IMR-90 (cell line): ENCODE measurements around the gene KCNMA1. TPM values are rescaled to one million over a fixed set of nuclear protein-coding genes. Genes with fewer than 3 reads are reported as not detected.
A peak's percentile ranks its signal among the peaks of the same experiment; 100 is the strongest.

Source experiments
- ATAC-seq: fragments of 200-7000 bp; cut with Tn5 transposase; 2 replicates; pipeline ENCODE4 v1.9.1; 2020; ENCODE audit warnings: low read depth, mild to moderate bottlenecking, moderate library complexity
- BruUV-seq: library from RNA; stranded (reverse); fragments of 400-500 nt; replicated peaks from 2 replicates; lab custom pipeline; 2021; lab: Mats Ljungman, UMichigan
- CTCF ChIA-PET: fragments of 300-600 bp; formaldehyde crosslinking; extraction: SDS; loops from one replicate; lab custom pipeline; 2021; ENCODE audit warnings: antibody characterized with exemption; lab: Yijun Ruan, JAX
- POLR2A ChIA-PET: fragments of 300-600 bp; sonication (Branson Sonifier 250); formaldehyde crosslinking; loops from one replicate; lab custom pipeline; 2022; ENCODE audit warnings: antibody characterized with exemption; ENCODE audit not compliant: unreplicated experiment; lab: Charles Lee
- DNase-seq: peaks from one replicate; pipeline ENCODE4 v3.0.0; 2013
- H2AFZ ChIP-seq: replicated peaks from 2 replicates; pipeline ENCODE3; 2013; ENCODE audit warnings: low read length, mild to moderate bottlenecking; ENCODE audit not compliant: poor library complexity
- H2AK5ac ChIP-seq: 2 replicates; pipeline ENCODE4 v1.6.1; 2013; ENCODE audit warnings: low read depth, low read length, inconsistent platforms
- H2AK9ac ChIP-seq: replicated peaks from 2 replicates; pipeline ENCODE3; 2013; ENCODE audit warnings: mild to moderate bottlenecking, low read depth, low read length, moderate library complexity; ENCODE audit not compliant: poor library complexity
- H2BK120ac ChIP-seq: 2 replicates; pipeline ENCODE4 v1.6.1; 2013; ENCODE audit warnings: low read depth, low read length, inconsistent platforms
- H2BK15ac ChIP-seq: 3 replicates; pipeline ENCODE4 v1.6.1; 2013; ENCODE audit warnings: low read depth, low read length, inconsistent platforms
- H2BK20ac ChIP-seq: 2 replicates; pipeline ENCODE4 v1.6.1; 2013; ENCODE audit warnings: low read depth, mild to moderate bottlenecking, inconsistent platforms, low read length, moderate library complexity
- H2BK5ac ChIP-seq: 2 replicates; pipeline ENCODE4 v1.6.1; 2013; ENCODE audit warnings: mild to moderate bottlenecking, low read depth, low read length, inconsistent platforms; ENCODE audit not compliant: poor library complexity, severe bottlenecking
- H3K14ac ChIP-seq: replicated peaks from 2 replicates; pipeline ENCODE4 v1.6.1; 2013; ENCODE audit warnings: low read depth, low read length, inconsistent platforms
- H3K18ac ChIP-seq: 2 replicates; pipeline ENCODE4 v1.6.1; 2013; ENCODE audit warnings: low read depth, low read length, control low read depth
- H3K23ac ChIP-seq: 2 replicates; pipeline ENCODE4 v1.6.1; 2013; ENCODE audit warnings: low read depth, low read length, inconsistent platforms
- H3K27ac ChIP-seq: 2 replicates; pipeline ENCODE4 v1.5.1; 2013; ENCODE audit warnings: mild to moderate bottlenecking, control low read depth, low read length; ENCODE audit not compliant: insufficient read depth
- H3K27me3 ChIP-seq: 2 replicates; pipeline ENCODE4 v1.6.1; 2013; ENCODE audit warnings: low read length; ENCODE audit not compliant: control insufficient read depth, insufficient read depth
- H3K36me3 ChIP-seq: 2 replicates; pipeline ENCODE4 v1.6.1; 2013; ENCODE audit warnings: low read length, mixed read lengths; ENCODE audit not compliant: control insufficient read depth, insufficient read depth
- H3K4ac ChIP-seq: 2 replicates; pipeline ENCODE4 v1.6.1; 2013; ENCODE audit warnings: low read depth, low read length, inconsistent platforms
- H3K4me1 ChIP-seq: 2 replicates; pipeline ENCODE4 v1.6.1; 2013; ENCODE audit warnings: low read length, mixed read lengths; ENCODE audit not compliant: control insufficient read depth, insufficient read depth
- H3K4me2 ChIP-seq: 2 replicates; pipeline ENCODE4 v1.6.1; 2013; ENCODE audit warnings: low read depth, mild to moderate bottlenecking, control low read depth, low read length, moderate library complexity
- H3K4me3 ChIP-seq: 2 replicates; pipeline ENCODE4 v1.5.1; 2013; ENCODE audit warnings: low read depth, mild to moderate bottlenecking, control low read depth, low read length, moderate library complexity; ENCODE audit not compliant: insufficient read depth
- H3K56ac ChIP-seq: 2 replicates; pipeline ENCODE4 v1.6.1; 2013; ENCODE audit warnings: low read length, inconsistent platforms; ENCODE audit not compliant: insufficient read depth; ENCODE audit errors: extremely low read depth
- H3K79me1 ChIP-seq, 2 experiments: 2 replicates each; pipeline ENCODE4 v1.6.1; 2013; ENCODE audit warnings: low read length in 2 of 2, inconsistent platforms in 1 of 2, low read depth in 1 of 2
- H3K9ac ChIP-seq: 2 replicates; pipeline ENCODE4 v1.6.1; 2013; ENCODE audit warnings: low read depth, low read length, control low read depth
- H3K9me1 ChIP-seq: 2 replicates; pipeline ENCODE4 v1.6.1; 2013; ENCODE audit warnings: low read length, inconsistent platforms; ENCODE audit not compliant: insufficient read depth
- H3K9me3 ChIP-seq: 2 replicates; pipeline ENCODE4 v1.6.1; 2013; ENCODE audit warnings: low read length; ENCODE audit not compliant: control insufficient read depth, insufficient read depth
- H4K20me1 ChIP-seq: 2 replicates; pipeline ENCODE4 v1.6.1; 2013; ENCODE audit warnings: low read length, inconsistent platforms; ENCODE audit not compliant: insufficient read depth
- H4K5ac ChIP-seq: 2 replicates; pipeline ENCODE4 v1.6.1; 2013; ENCODE audit warnings: mild to moderate bottlenecking, low read depth, low read length, control low read depth
- H4K8ac ChIP-seq, 2 experiments: 2 replicates each; pipeline ENCODE4 v1.6.1; 2013; ENCODE audit warnings: low read depth in 2 of 2, low read length in 2 of 2, control low read depth in 1 of 2, inconsistent platforms in 1 of 2
- H4K91ac ChIP-seq: 2 replicates; pipeline ENCODE4 v1.6.1; 2013; ENCODE audit warnings: low read depth, low read length, inconsistent platforms; ENCODE audit not compliant: insufficient read depth
- BHLHE40 ChIP-seq: fragments of 150-350 bp; IDR thresholded peaks from 2 replicates; pipeline ENCODE4 v1.6.1; 2016; ENCODE audit warnings: mild to moderate bottlenecking, low read depth, low read length
- CEBPB ChIP-seq: IDR thresholded peaks from 2 replicates; pipeline ENCODE4 v1.6.1; 2012; ENCODE audit warnings: low read depth, low read length, improper control_type of control experiment
- SMC3 ChIP-seq: fragments of 150-350 bp; IDR thresholded peaks from 2 replicates; pipeline ENCODE4 v1.6.1; 2016; ENCODE audit warnings: low read depth, mild to moderate bottlenecking, antibody characterized with exemption, low read length, moderate library complexity
- WGBS, 2 experiments: methylation state at CpG; one replicate each; pipeline versions ENCODE4 v1.1.5 to v1.1.7; 2013; ENCODE audit warnings: missing lambda C conversion rate in 2 of 2; ENCODE audit not compliant: insufficient read length in 1 of 2; ENCODE audit errors: extremely low coverage in 2 of 2; 5-methylcytosine and 5-hydroxymethylcytosine counted together
- dilution Hi-C: fragments of 300-500 bp; cut with HindIII; formaldehyde crosslinking; loops from one replicate; pipeline ENCODE4 v1.14.3; 2018; ENCODE audit warnings: low sequenced_read_pairs; ENCODE audit not compliant: unreplicated experiment
- in situ Hi-C: fragments of 300-500 bp; cut with MboI; formaldehyde crosslinking; loops from 3 replicates; pipeline ENCODE4 v1.14.3; 2019; ENCODE audit warnings: low sequenced_read_pairs, inconsistent platforms, mixed read lengths
- intact Hi-C: fragments of 100-400 bp; cut with micrococcal nuclease; formaldehyde crosslinking; loops from 2 replicates; pipeline ENCODE4 v1.10.0; 2022
- polyA plus RNA-seq, 3 experiments: library from polyadenylated mRNA; depleted of rRNA; stranded (reverse); fragments of >200 nt; gene quantifications; 2 replicates each; pipeline ENCODE4 v1.2.3, GENCODE V29; 2012; ENCODE audit warnings: low replicate concordance in 1 of 3
- total RNA-seq: library from RNA; depleted of rRNA; stranded (reverse); fragments of >200 nt; gene quantifications from 2 replicates; pipeline ENCODE4 v1.2.3, GENCODE V29; 2012
- TF ChIP-seq, protein P1 (sequence below): fragments of 150-350 bp; IDR thresholded peaks from 2 replicates; pipeline ENCODE4 v1.6.1; 2016; ENCODE audit warnings: low read depth, mild to moderate bottlenecking, low read length, moderate library complexity, borderline replicate concordance
- TF ChIP-seq, protein P2 (sequence below): conservative IDR thresholded peaks from 2 replicates; pipeline ENCODE4 v1.5.1; 2012; ENCODE audit warnings: mild to moderate bottlenecking, low read depth, low read length, improper control_type of control experiment

Gene KCNMA1
- total and polyA plus RNA-seq, 2 of the 4 experiments (the other 2 are of a cell fraction): 25.6 to 29.6 TPM

DNA sequence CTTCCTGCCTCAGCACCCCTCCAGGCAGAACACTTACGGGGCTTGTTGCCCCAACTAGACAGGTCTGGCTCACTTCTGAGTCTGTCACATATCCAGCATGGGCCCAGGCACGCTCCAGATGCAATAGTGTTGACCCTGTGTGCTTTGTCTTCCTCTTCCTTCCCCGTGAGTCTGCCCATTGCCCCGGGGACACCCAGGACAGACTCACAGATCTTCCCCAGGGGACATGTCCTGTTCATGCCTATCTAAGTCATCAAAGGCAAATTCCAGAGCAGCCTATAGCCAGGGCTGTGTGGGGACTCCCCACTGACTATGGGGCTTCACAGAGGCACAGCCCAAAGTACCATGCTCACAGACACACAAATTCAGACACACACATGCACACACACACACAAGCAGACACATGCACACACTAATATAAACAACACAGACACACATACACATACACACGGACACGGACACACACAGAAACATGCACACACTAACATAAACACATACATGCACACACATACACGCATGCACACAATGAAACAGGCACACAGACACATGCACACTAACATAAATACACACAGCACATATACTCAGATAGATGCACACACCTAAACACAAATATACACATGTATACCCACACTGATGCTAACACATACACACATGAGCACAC, 175.8 kb downstream of the KCNMA1 start:
- Histone ChIP-seq H3K4me2 (no peak overlapping the region), H4K8ac (no peak overlapping the region), H3K9ac (no peak overlapping the region), H3K14ac (0 out of 2 replicates have a peak overlapping the region, but pooled peaks have one; percentile 48), H2BK5ac (no peak overlapping the region), H4K5ac (no peak overlapping the region), H2BK15ac (no peak overlapping the region), H3K18ac (no peak overlapping the region), H3K9me3 (no peaks in the 10 kb centered on the region), H2AK5ac (0 out of 2 replicates have a peak overlapping the region, but pooled peaks have one; percentile 10), H3K27me3 (no peaks in the 10 kb centered on the region), H3K27ac (no peak overlapping the region), H3K79me1 (no peaks in the 10 kb centered on the region), H2BK120ac (no peak overlapping the region), H3K36me3 (no peaks in the 10 kb centered on the region), H2AFZ (no peak overlapping the region), H3K56ac (no peak overlapping the region), H4K91ac (no peak overlapping the region), H3K4ac (no peak overlapping the region), H3K9me1 (peaks cover 11% of the 10 kb centered on the region), H3K23ac (no peak overlapping the region), H2BK20ac (no peak overlapping the region), H2AK9ac (peak overlapping the region; percentile 45), H4K20me1 (no peaks in the 10 kb centered on the region), H3K4me1 (0 out of 2 replicates have a peak, but pooled peaks cover 2% of the 10 kb centered on the region), H3K4me3 (no peak overlapping the region)
- no TSS peak for BruUV-seq
- POLR2A ChIA-PET: no interaction called here
- WGBS, 2 experiments: 83% methylated on average over 2 of the region's 7 CpGs; no CpG with 5 or more reads in 1 of the 2 experiments
- TF ChIP-seq BHLHE40 (no peak), CEBPB (no peak), SMC3 (no peak)
- TF ChIP-seq, protein P1, sequence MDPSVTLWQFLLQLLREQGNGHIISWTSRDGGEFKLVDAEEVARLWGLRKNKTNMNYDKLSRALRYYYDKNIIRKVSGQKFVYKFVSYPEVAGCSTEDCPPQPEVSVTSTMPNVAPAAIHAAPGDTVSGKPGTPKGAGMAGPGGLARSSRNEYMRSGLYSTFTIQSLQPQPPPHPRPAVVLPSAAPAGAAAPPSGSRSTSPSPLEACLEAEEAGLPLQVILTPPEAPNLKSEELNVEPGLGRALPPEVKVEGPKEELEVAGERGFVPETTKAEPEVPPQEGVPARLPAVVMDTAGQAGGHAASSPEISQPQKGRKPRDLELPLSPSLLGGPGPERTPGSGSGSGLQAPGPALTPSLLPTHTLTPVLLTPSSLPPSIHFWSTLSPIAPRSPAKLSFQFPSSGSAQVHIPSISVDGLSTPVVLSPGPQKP: no peak
- TF ChIP-seq, protein P2, sequence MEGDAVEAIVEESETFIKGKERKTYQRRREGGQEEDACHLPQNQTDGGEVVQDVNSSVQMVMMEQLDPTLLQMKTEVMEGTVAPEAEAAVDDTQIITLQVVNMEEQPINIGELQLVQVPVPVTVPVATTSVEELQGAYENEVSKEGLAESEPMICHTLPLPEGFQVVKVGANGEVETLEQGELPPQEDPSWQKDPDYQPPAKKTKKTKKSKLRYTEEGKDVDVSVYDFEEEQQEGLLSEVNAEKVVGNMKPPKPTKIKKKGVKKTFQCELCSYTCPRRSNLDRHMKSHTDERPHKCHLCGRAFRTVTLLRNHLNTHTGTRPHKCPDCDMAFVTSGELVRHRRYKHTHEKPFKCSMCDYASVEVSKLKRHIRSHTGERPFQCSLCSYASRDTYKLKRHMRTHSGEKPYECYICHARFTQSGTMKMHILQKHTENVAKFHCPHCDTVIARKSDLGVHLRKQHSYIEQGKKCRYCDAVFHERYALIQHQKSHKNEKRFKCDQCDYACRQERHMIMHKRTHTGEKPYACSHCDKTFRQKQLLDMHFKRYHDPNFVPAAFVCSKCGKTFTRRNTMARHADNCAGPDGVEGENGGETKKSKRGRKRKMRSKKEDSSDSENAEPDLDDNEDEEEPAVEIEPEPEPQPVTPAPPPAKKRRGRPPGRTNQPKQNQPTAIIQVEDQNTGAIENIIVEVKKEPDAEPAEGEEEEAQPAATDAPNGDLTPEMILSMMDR: no peak
- no peak for ATAC-seq
- CTCF ChIA-PET: no interaction called here
- dilution Hi-C loops: no loop called here
- in situ Hi-C loops: no loop called here
- no peak for DNase-seq
- intact Hi-C loops: no loop called here
